HG03039 (cell line): Measurements from ENCODE around the gene LGALS3BP.

Source experiments
- ATAC-seq: cut with Tn5 transposase; IDR thresholded peaks from one replicate; pipeline ENCODE4 v1.9.1; 2021; ENCODE audit warnings: mild to moderate bottlenecking, moderate library complexity; ENCODE audit not compliant: unreplicated experiment

Gene LGALS3BP

GRCh38 chr17:79017546-79018369 lies 38.0 kb upstream of the LGALS3BP start:
- no peak for ATAC-seq

GRCh38 chr17:79014158-79014758 lies 34.5 kb upstream of the LGALS3BP start:
- ATAC-seq = no peak

GRCh38 chr17:79012563-79013134 lies 32.9 kb upstream of the LGALS3BP start:
- ATAC-seq = no peak

- ATAC-seq = no peak
Observed at GRCh38 chr17:79011451-79012147, 31.9 kb upstream of the LGALS3BP start.

GRCh38 chr17:79010304-79010646 lies 30.6 kb upstream of the LGALS3BP start:
- no peak for ATAC-seq

- peak; percentile 81 for ATAC-seq
Observed at GRCh38 chr17:79009397-79010303, 29.9 kb upstream of the LGALS3BP start, which contains the start of gene CANT1. Gene CANT1, minus strand, starts transcription at chr17:79009764. Its CDS starts 12,142 bp downstream, at chr17:78997622.

- ATAC-seq = no peak
Observed at GRCh38 chr17:79008666-79009387, 29.1 kb upstream of the LGALS3BP start.

GRCh38 chr17:79007504-79008381 lies 28.0 kb upstream of the LGALS3BP start:
- ATAC-seq = no peak

- ATAC-seq = no peak
Observed at GRCh38 chr17:79006794-79007503, 27.2 kb upstream of the LGALS3BP start.

- no peak for ATAC-seq
Observed at GRCh38 chr17:79006046-79006445, 26.3 kb upstream of the LGALS3BP start.

- no peak for ATAC-seq
Observed at GRCh38 chr17:79005063-79005861, 25.5 kb upstream of the LGALS3BP start.

GRCh38 chr17:79003661-79004411 lies 24.1 kb upstream of the LGALS3BP start:
- no peak for ATAC-seq

GRCh38 chr17:79002796-79003593 lies 23.3 kb upstream of the LGALS3BP start:
- ATAC-seq = no peak

- no peak for ATAC-seq
Observed at GRCh38 chr17:79002291-79002690, 22.6 kb upstream of the LGALS3BP start.

- no peak for ATAC-seq
Observed at GRCh38 chr17:79001190-79002020, 21.7 kb upstream of the LGALS3BP start.
